ENCODE data around the gene SNX25.

- TF ChIP-seq CTCF (IDR thresholded peaks at IDR 0.05), result no peak
- TF ChIP-seq FOSL2 (IDR thresholded peaks at IDR 0.05; ENCODE audit: borderline replicate concordance, low read depth), result no peak
- TF ChIP-seq CHD2 (IDR thresholded peaks at IDR 0.05; ENCODE audit: low read length, partially characterized antibody), result no peak
- TF ChIP-seq POLR2AphosphoS5 (IDR thresholded peaks at IDR 0.05; ENCODE audit: low read depth, low read length), result no peak
- TF ChIP-seq SIN3A (IDR thresholded peaks at IDR 0.05; ENCODE audit: borderline replicate concordance, low read depth, low read length), result no peak
- no peak for TF ChIP-seq RAD21 (IDR thresholded peaks at IDR 0.05; ENCODE audit: low read length)
- TF ChIP-seq MAX (IDR thresholded peaks at IDR 0.05; ENCODE audit: low read depth), result no peak
- TF ChIP-seq ELF1 (IDR thresholded peaks at IDR 0.05), result no peak
- no peak for TF ChIP-seq ZBTB33 (IDR thresholded peaks at IDR 0.05; ENCODE audit: borderline replicate concordance, low read depth)
- no peak for TF ChIP-seq MXI1 (IDR thresholded peaks at IDR 0.05; ENCODE audit: low read depth, low read length)
- TF ChIP-seq EZH2phosphoT487 (IDR thresholded peaks at IDR 0.05; ENCODE audit: borderline replicate concordance, low read depth), result no peak
- TF ChIP-seq RCOR1 (IDR thresholded peaks at IDR 0.05; ENCODE audit: low read length), result no peak
Observed at GRCh38 chr4:185211035-185211434, 1.6 kb downstream of the SNX25 start.
